GM18861 (cell line): ENCODE measurements around the gene GNB1L.

Experiments used
- ATAC-seq: cut with Tn5 transposase; IDR thresholded peaks from one replicate; pipeline ENCODE4 v1.9.1; 2021; ENCODE audit not compliant: unreplicated experiment

GNB1L gene

GRCh38 chr22:19755145-19755710 is 99.4 kb downstream of the GNB1L start:
- no peak for ATAC-seq

GRCh38 chr22:19754701-19755144 is 100.0 kb downstream of the GNB1L start:
- no peak for ATAC-seq

- ATAC-seq: no peak
These were observed 100.5 kb downstream of the GNB1L start for GRCh38 chr22:19753996-19754700.

GRCh38 chr22:19753090-19753842 is 101.4 kb downstream of the GNB1L start:
- no peak for ATAC-seq

GRCh38 chr22:19751497-19752245 is 103.0 kb downstream of the GNB1L start:
- ATAC-seq: no peak

GRCh38 chr22:19750507-19751490 is 103.9 kb downstream of the GNB1L start:
- ATAC-seq: no peak

GRCh38 chr22:19749876-19750275 is 104.8 kb downstream of the GNB1L start:
- no peak for ATAC-seq

GRCh38 chr22:19748991-19749664 is 105.5 kb downstream of the GNB1L start:
- no peak for ATAC-seq

- no peak for ATAC-seq
These were observed 106.5 kb downstream of the GNB1L start for GRCh38 chr22:19748139-19748538.

- ATAC-seq: no peak
These were observed 107.1 kb downstream of the GNB1L start for GRCh38 chr22:19747551-19747950.

GRCh38 chr22:19746726-19747125 is 107.9 kb downstream of the GNB1L start:
- ATAC-seq: no peak

GRCh38 chr22:19745155-19746101 is 109.2 kb downstream of the GNB1L start:
- ATAC-seq: no peak

GRCh38 chr22:19744350-19745006 is 110.2 kb downstream of the GNB1L start:
- ATAC-seq: no peak

GRCh38 chr22:19743651-19744050 is 111.0 kb downstream of the GNB1L start:
- no peak for ATAC-seq

GRCh38 chr22:19743081-19743480 is 111.6 kb downstream of the GNB1L start:
- ATAC-seq: no peak

GRCh38 chr22:19742160-19743066 is 112.3 kb downstream of the GNB1L start:
- no peak for ATAC-seq

GRCh38 chr22:19741053-19741452 is 113.6 kb downstream of the GNB1L start:
- no peak for ATAC-seq
